Activated CD4-positive, alpha-beta T cell treated with anti-CD3 and anti-CD28 coated beads, Interleukin-2, amount 10 ng/mL, durations not matched to agents 24 days and 14 days (primary cell): ENCODE data around the gene SGPP1. TPM values are rescaled to one million over a fixed set of nuclear protein-coding genes. Genes with fewer than 3 reads are reported as not detected.
"Not testable (repeated sequence)": the region's sequence is repeated elsewhere in the genome, so short reads cannot be mapped to it uniquely, and the experiment has no call there.

ENCODE experiments used
- DNase-seq: peaks from one replicate; pipeline ENCODE4 v3.0.0; 2022
- H3K27ac Mint-ChIP-seq: one replicate; pipeline ENCODE4 v1.8.0; 2022; ENCODE audit warnings: mild to moderate bottlenecking, mixed read lengths
- H3K27me3 Mint-ChIP-seq: one replicate; pipeline ENCODE4 v1.8.0; 2022; ENCODE audit warnings: mixed read lengths
- H3K36me3 Mint-ChIP-seq: one replicate; pipeline ENCODE4 v1.8.0; 2022; ENCODE audit warnings: low read depth, mild to moderate bottlenecking, mixed read lengths
- H3K4me1 Mint-ChIP-seq: one replicate; pipeline ENCODE4 v1.8.0; 2021; ENCODE audit warnings: mixed read lengths
- H3K4me3 Mint-ChIP-seq: one replicate; pipeline ENCODE4 v1.8.0; 2022; ENCODE audit warnings: mild to moderate bottlenecking, moderate library complexity, mixed read lengths
- H3K9me3 Mint-ChIP-seq: one replicate; pipeline ENCODE4 v1.8.0; 2021; ENCODE audit warnings: mixed read lengths
- intact Hi-C: fragments of 100-400 bp; cut with micrococcal nuclease; formaldehyde crosslinking; loops from one replicate; pipeline ENCODE4 v1.15.1; 2023
- total RNA-seq: library from RNA; stranded (reverse); gene quantifications from 2 replicates; pipeline ENCODE4 v1.2.3, GENCODE V29; 2022

SGPP1 gene
- total RNA-seq, 1 donor from 2014 or later, result 12.2 TPM

DNA sequence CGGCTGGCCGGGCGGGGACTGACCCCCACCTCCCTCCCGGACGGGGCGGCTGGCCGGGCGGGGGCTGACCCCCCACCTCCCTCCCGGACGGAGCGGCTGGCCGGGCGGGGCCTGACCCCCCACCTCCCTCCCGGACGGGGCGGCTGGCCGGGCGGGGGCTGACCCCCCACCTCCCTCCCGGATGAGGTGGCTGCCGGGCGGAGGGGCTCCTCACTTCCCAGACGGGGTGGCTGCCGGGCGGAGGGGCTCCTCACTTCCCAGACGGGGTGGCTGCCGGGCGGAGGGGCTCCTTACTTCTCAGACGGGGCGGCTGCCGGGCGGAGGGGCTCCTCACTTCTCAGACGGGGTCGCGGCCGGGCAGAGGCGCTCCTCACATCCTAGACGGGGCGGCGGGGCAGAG, 23.2 kb upstream of the SGPP1 start:
- H3K27me3 Mint-ChIP-seq, H3K4me3 Mint-ChIP-seq, H3K9me3 Mint-ChIP-seq, intact Hi-C loops, H3K36me3 Mint-ChIP-seq, DNase-seq, H3K4me1 Mint-ChIP-seq, H3K27ac Mint-ChIP-seq: not testable (repeated sequence)

DNA sequence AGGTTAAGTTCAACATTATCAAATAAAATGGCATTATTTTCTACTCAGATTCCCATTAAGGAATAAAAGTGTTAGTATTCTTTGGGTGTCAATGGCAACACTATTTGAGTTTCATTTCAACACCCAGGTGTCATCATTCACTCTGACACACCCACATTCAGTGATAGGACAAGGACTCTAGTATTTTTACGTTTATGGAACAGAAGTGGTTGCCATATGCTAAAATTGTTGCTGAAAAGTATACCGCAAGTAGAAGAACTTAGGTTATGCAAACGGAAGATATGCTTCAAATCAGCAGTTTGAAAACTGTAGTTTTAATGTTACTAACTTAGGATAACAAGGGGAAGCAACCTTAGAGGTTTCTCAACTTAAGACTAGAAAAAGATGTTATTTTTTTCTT, 20.0 kb upstream of the SGPP1 start:
- Mint-ChIP-seq H3K36me3 (no peaks in the 10 kb centered on the region), H3K27me3 (peaks cover 6% of the 10 kb centered on the region)

GRCh38 chr14:63745858-63746425, 18.1 kb upstream of the SGPP1 start:
- no peak overlapping the region for H3K27ac Mint-ChIP-seq
- no peak overlapping the region for H3K4me3 Mint-ChIP-seq
- H3K9me3 Mint-ChIP-seq, result no peaks in the 10 kb centered on the region
- intact Hi-C loops, result no loop called here
- DNase-seq, result peak; percentile 66
- H3K4me1 Mint-ChIP-seq, result peaks cover 12% of the 10 kb centered on the region
- no peaks in the 10 kb centered on the region for H3K36me3 Mint-ChIP-seq
- H3K27me3 Mint-ChIP-seq, result peaks cover 3% of the 10 kb centered on the region

More for the DNA sequence above, 20.0 kb upstream of the SGPP1 start:
- H3K27ac Mint-ChIP-seq, result no peak overlapping the region
- no peaks in the 10 kb centered on the region for H3K9me3 Mint-ChIP-seq
- DNase-seq, result no peak
- intact Hi-C loops, result no loop called here
- H3K4me1 Mint-ChIP-seq, result peaks cover 16% of the 10 kb centered on the region
- H3K4me3 Mint-ChIP-seq, result no peak overlapping the region

- H3K27me3 Mint-ChIP-seq, result peaks cover 3% of the 10 kb centered on the region
- no peaks in the 10 kb centered on the region for H3K9me3 Mint-ChIP-seq
- peaks cover 12% of the 10 kb centered on the region for H3K4me1 Mint-ChIP-seq
- no peak overlapping the region for H3K4me3 Mint-ChIP-seq
- H3K36me3 Mint-ChIP-seq, result no peaks in the 10 kb centered on the region
- no peak overlapping the region for H3K27ac Mint-ChIP-seq
- intact Hi-C loops, result no loop called here
- DNase-seq, result no peak
Observed at GRCh38 chr14:63745272-63745671, 17.4 kb upstream of the SGPP1 start.

- H3K36me3 Mint-ChIP-seq, result no peaks in the 10 kb centered on the region
- H3K27me3 Mint-ChIP-seq, result peaks cover 3% of the 10 kb centered on the region
- no peaks in the 10 kb centered on the region for H3K9me3 Mint-ChIP-seq
- peak; percentile 77 for DNase-seq
- intact Hi-C loops, result no loop called here
- peak overlapping the region; percentile 69 for H3K4me3 Mint-ChIP-seq
- H3K27ac Mint-ChIP-seq, result peak overlapping the region; percentile 79
- peaks cover 13% of the 10 kb centered on the region for H3K4me1 Mint-ChIP-seq
Observed at GRCh38 chr14:63737582-63738006, 9.7 kb upstream of the SGPP1 start.

DNA sequence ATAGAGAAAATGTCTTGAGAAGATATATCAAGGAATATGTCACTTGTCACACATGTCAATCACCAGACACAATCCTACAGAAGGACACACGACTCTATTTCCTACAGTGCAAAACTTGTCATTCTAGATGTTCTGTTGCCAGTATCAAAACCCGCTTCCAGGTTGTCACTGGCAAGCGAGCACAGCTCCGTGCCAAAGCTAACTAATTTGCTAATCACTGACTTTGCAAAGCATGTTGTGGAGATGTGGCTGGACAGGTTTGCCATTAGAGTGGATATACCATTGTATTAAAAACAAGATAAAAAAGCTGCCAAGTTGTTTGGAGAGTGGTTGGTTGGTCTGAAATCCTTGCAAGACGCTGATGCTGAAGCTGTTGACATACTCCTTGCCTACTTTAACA, 7.9 kb upstream of the SGPP1 start:
- no peak for DNase-seq
- no peak overlapping the region for H3K4me3 Mint-ChIP-seq
- no peaks in the 10 kb centered on the region for H3K36me3 Mint-ChIP-seq
- H3K4me1 Mint-ChIP-seq, result peaks cover 13% of the 10 kb centered on the region
- H3K27ac Mint-ChIP-seq, result no peak overlapping the region
- intact Hi-C loops, result no loop called here
- peaks cover 8% of the 10 kb centered on the region for H3K27me3 Mint-ChIP-seq
- H3K9me3 Mint-ChIP-seq, result no peaks in the 10 kb centered on the region

DNA sequence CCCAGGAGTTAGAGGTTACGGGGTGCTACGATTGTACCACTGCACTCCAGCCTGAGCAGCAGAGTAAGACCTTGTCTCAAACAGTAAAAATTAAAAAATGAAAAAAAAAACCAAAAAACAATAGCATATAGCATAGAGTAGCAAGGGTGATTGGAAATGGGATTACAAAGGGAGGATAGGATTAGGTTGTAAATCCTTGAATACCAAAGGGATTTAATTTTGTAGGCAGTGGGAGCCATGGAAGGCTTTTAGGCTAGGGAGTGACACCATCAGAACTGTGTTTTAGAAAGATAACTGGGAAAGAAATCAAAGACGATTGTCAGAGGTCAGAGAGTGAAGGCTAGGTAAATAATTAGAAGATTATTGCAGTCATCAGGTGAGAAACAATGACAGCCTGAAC, 2.8 kb upstream of the SGPP1 start:
- H3K9me3 Mint-ChIP-seq, result no peaks in the 10 kb centered on the region
- peaks cover 19% of the 10 kb centered on the region for H3K27me3 Mint-ChIP-seq
- no peak overlapping the region for H3K4me3 Mint-ChIP-seq
- H3K4me1 Mint-ChIP-seq, result peaks cover 17% of the 10 kb centered on the region
- intact Hi-C loops, result no loop called here
- peaks cover 4% of the 10 kb centered on the region for H3K36me3 Mint-ChIP-seq
- H3K27ac Mint-ChIP-seq, result no peak overlapping the region
- DNase-seq, result no peak

DNA sequence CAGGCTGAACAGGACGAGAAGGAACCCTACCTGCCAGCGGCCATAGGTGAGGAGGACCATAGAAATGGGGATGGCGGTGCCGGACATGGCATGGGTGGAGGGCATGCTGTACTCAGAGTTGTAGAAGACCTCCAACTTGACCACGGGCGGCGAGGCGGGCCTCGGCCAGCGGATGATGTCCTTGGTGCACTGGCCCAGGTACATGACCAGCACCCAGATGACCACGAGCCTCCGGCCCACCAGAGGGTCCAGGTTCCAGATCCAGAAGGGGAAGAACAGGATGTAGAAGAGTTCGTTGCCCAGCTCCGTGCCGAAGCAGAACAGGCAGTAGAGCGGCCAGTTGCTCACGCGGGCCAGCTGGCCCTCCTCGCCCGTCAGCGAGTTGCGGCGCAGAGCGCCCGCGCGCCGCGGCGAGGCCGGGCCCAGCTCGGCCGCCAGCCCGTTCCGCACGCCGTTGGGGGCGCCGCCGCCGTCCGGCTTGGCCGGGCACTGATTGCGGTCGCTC, 582 bp downstream of the SGPP1 start:
- H3K4me3 Mint-ChIP-seq, result peak overlapping the region; percentile 100
- peaks cover 19% of the 10 kb centered on the region for H3K27me3 Mint-ChIP-seq
- H3K27ac Mint-ChIP-seq, result peak overlapping the region; percentile 98
- peaks cover 6% of the 10 kb centered on the region for H3K36me3 Mint-ChIP-seq
- peaks cover 31% of the 10 kb centered on the region for H3K4me1 Mint-ChIP-seq
- intact Hi-C loops, result loop anchor here (2.0 to 10.0 kb wide), 3 partner anchors 84 to 252 kb away; partner anchors contain the start of gene SYNE2
- peak; percentile 77 for DNase-seq
- no peaks in the 10 kb centered on the region for H3K9me3 Mint-ChIP-seq

- peaks cover 7% of the 10 kb centered on the region for H3K36me3 Mint-ChIP-seq
- no peaks in the 10 kb centered on the region for H3K9me3 Mint-ChIP-seq
- intact Hi-C loops, result loop anchor here (2.0 to 10.0 kb wide), 3 partner anchors 84 to 252 kb away; partner anchors contain the start of gene SYNE2
- H3K4me1 Mint-ChIP-seq, result peaks cover 31% of the 10 kb centered on the region
- peak overlapping the region; percentile 100 for H3K4me3 Mint-ChIP-seq
- no peak for DNase-seq
- H3K27ac Mint-ChIP-seq, result peak overlapping the region; percentile 51
- H3K27me3 Mint-ChIP-seq, result peaks cover 16% of the 10 kb centered on the region
Observed at GRCh38 chr14:63726499-63726898, 1.4 kb downstream of the SGPP1 start.

DNA sequence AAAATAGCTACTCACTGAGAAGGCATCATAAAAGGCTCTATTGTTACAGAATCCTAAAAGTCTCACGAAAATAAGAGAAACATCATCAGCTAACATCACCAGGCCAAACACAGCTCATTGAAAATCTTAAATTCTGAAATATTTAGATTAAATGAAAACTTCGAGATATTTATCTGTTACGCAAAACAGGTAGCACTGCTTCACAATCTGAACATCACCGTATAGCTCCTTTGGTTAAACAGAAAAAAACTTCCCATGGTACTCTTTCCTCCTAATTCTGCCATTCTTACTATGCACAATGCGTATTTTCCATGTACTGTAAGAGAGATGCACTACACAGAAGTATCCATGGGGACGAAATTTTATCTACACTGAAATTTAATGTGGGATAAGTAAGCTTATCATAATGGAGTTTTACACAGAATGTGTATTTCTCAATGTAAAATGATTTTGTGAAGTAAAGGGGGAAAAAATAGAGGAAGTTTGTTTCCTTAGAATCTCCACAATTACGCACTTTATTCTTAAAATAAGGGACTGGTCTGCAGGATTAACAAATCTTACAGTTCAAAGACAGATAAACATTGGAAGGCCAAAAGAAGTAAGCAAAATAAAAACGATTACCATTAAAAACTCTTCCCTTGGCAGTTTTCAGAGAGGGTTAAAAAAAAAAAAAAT, 1.9 kb downstream of the SGPP1 start:
- Mint-ChIP-seq H3K27me3 (peaks cover 15% of the 10 kb centered on the region), H3K4me1 (peaks cover 32% of the 10 kb centered on the region), H3K36me3 (peaks cover 11% of the 10 kb centered on the region), H3K4me3 (peak overlapping the region; percentile 100), H3K9me3 (no peaks in the 10 kb centered on the region), H3K27ac (peak overlapping the region; percentile 49)
- intact Hi-C loops, result loop anchor here (2.0 to 10.0 kb wide), 3 partner anchors 83 to 251 kb away; partner anchors contain the start of gene SYNE2
- DNase-seq, result no peak

GRCh38 chr14:63717702-63718101, 10.2 kb downstream of the SGPP1 start:
- H3K4me1 Mint-ChIP-seq, result peaks cover 12% of the 10 kb centered on the region
- H3K4me3 Mint-ChIP-seq, result no peak overlapping the region
- DNase-seq, result no peak
- intact Hi-C loops, result no loop called here
- no peaks in the 10 kb centered on the region for H3K27me3 Mint-ChIP-seq
- peaks cover 3% of the 10 kb centered on the region for H3K9me3 Mint-ChIP-seq
- peaks cover 43% of the 10 kb centered on the region for H3K36me3 Mint-ChIP-seq
- H3K27ac Mint-ChIP-seq, result no peak overlapping the region

DNA sequence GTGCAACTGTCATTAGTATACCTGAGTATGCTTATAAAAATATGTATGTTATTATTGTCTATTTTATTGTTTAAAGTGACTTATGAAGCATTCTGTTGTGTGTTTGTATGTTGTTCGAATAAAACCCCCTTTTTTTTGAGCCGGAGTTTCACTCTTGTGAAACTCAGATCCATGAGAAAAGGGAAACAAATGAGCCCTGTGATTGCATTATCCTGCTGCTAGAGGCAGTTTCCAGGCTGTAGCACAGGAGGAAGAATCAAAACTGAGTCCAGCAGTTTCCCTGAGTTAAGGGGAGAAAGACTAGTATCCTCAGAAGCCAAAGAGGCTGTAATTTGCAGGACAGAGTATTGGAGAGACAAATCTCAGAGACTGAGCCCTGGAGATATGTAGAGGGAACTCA, 12.5 kb downstream of the SGPP1 start:
- Mint-ChIP-seq H3K9me3 (peaks cover 3% of the 10 kb centered on the region), H3K4me1 (peaks cover 16% of the 10 kb centered on the region), H3K4me3 (no peak overlapping the region), H3K27me3 (no peaks in the 10 kb centered on the region), H3K27ac (no peak overlapping the region), H3K36me3 (peaks cover 43% of the 10 kb centered on the region)
- no peak for DNase-seq
- intact Hi-C loops, result no loop called here

GRCh38 chr14:63713764-63714163, 14.1 kb downstream of the SGPP1 start:
- H3K36me3 Mint-ChIP-seq, result peaks cover 35% of the 10 kb centered on the region
- H3K4me1 Mint-ChIP-seq, result peaks cover 16% of the 10 kb centered on the region
- H3K27ac Mint-ChIP-seq, result no peak overlapping the region
- intact Hi-C loops, result no loop called here
- H3K9me3 Mint-ChIP-seq, result peaks cover 3% of the 10 kb centered on the region
- DNase-seq, result no peak
- no peaks in the 10 kb centered on the region for H3K27me3 Mint-ChIP-seq
- H3K4me3 Mint-ChIP-seq, result no peak overlapping the region

DNA sequence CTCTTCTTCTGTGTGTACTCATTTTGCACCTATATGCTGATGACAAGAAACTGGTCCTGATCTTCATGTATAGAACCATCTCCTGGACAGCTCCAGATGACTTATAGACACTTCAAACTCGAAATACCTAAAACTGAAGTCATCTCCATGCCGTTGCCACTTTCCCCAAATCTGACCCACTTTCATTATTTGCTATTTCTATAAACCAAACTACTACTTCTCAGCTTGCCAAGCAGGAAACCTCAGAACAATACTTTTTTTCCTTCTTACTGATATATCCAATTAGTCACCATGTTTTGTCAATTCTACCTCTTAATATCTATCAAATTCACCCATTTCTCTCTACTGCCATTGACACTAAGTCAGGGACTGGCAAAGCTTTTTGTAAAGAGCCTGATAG, 14.8 kb downstream of the SGPP1 start:
- Mint-ChIP-seq H3K4me1 (peaks cover 16% of the 10 kb centered on the region), H3K4me3 (peak overlapping the region; percentile 14), H3K27me3 (no peaks in the 10 kb centered on the region), H3K36me3 (peaks cover 33% of the 10 kb centered on the region), H3K27ac (peak overlapping the region; percentile 36), H3K9me3 (peaks cover 3% of the 10 kb centered on the region)
- DNase-seq, result no peak
- intact Hi-C loops, result no loop called here
